Right lung (tissue), 5 donors: Measurements from ENCODE around the gene SYTL1. TPM values are rescaled to one million over a fixed set of nuclear protein-coding genes. Genes with fewer than 3 reads are reported as not detected.

Experiments
- DNase-seq, 2 donors: peaks; one replicate each; pipeline ENCODE4 v3.0.0-alpha.2; 2013
- polyA plus RNA-seq, 5 donors: library from polyadenylated mRNA; unstranded; fragments of 120-200 nt; gene quantifications; one replicate each; pipeline versions ENCODE4 v1.2.1 to v1.2.3, GENCODE V29; 2013; ENCODE audit warnings: inconsistent platforms in 1 of 5, low replicate concordance in 1 of 5; ENCODE audit not compliant: insufficient read length in 5 of 5, insufficient read depth in 1 of 5

The SYTL1 gene
- polyA plus RNA-seq, 5 donors: 5.4 to 11.4 (median 9.5) TPM

GRCh38 chr1:27318136-27318535 is 23.7 kb upstream of the SYTL1 start:
- no peak for DNase-seq

GRCh38 chr1:27318596-27318995 is 23.2 kb upstream of the SYTL1 start:
- DNase-seq: no peak

DNA sequence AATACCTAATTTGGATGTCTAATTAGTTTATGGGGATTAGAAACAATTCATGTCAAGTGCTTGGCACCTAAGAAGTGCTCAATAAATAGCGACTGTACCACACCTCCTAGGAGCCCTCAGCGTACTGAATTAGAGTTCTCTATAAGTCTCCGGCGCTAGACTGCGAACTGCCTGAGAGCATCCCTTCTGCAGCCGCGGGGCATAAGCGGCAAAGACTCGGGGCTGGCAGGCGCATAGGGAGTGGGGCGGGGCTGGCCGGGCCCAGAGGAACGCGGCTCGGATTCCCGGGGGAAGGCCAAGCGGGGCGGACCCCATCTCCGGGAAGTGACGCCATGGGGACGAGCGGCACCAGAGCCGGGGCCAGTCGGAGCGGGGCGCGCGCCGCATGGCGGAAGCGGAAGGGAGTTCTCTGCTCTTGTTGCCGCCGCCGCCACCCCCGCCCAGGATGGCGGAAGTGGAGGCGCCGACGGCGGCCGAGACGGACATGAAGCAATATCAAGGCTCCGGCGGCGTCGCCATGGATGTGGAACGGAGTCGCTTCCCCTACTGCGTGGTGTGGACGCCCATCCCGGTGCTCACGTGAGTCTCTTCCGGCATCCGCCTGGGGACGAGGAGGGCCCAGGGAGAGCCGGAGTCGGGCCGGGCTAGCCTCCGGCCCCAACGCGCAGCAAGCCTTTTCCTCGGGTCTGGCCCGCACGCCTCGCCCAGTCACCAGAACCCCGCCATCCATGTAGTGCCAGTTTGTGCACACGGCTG is 19.8 kb upstream of the SYTL1 start, which contains the start of gene TMEM222:
Gene TMEM222, plus strand, starts transcription at position 351 of the 756 bp plus-strand sequence. Its CDS starts 35 bp downstream, at position 386.
- peak; percentile 95 for DNase-seq

DNA sequence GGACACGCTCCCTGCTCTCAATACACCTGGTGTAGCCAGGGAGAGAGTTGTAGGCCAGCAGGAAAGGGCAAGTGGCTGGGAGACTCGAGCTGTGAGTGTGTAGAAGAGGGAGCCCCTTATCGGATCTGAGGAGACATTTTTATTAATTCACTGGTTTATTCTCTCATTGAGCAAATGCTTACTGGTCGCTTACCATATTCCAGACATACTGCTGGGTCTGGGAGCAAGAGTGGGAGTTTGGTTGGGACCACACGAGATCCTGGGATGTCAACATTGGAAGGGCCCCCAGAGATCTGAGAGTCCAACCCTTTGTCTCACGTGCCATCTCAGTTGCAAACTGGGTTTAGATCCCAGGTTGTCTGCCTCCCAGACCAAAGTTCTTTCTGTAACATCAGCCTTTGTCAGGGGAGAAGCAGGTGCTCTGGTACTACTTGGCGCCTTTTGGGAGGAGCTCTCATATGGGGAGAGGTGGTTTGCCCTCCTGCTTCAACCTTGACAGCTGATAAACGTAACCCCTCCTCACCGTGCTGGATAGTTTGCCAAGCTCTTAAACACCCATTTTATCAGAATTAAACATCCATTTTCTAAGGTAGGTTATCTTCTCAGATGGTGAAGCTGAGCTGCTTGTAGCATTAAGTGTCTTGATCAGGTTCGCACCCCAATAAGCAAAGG is 19.1 kb upstream of the SYTL1 start:
- DNase-seq: no peak

DNA sequence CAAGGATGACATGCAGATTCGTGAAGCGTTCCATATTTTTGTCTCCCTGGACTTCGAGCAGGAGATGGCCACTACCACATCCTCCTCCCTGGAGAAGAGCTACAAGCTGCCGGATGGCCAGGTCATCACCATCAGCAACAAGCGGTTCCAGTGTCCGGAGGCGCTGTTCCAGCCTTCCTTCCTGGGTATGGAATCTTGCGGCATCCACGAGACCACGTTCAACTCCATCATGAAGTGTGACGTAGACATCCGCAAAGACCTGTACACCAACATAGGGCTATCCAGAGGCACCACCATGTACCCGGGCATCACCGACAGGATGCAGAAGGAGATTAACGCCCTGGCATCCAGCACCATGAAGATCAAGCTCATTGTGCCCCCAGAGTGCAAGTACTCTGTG is 16.5 kb upstream of the SYTL1 start:
- no peak for DNase-seq

DNA sequence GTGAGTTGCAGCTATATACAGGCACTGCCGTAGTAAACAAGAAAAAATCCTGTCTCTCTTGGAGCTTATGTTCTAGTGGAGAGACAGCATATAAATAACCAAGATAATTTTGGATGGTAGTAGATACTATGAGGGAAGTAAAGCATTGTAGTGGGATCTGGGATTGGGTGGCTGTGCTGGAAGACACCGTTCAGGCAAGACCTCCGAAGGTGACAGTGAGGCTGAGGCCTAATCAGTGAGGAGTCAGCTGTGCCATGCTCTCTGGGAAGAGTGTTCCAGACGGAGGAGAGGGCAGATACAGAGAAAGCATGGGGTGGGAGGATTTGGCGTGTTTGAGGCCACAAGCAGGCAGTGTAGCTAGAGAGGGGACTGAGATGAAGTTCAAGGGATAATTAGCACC is 13.9 kb upstream of the SYTL1 start:
- DNase-seq: no peak

GRCh38 chr1:27330786-27331185 is 11.0 kb upstream of the SYTL1 start:
- DNase-seq: no peak

DNA sequence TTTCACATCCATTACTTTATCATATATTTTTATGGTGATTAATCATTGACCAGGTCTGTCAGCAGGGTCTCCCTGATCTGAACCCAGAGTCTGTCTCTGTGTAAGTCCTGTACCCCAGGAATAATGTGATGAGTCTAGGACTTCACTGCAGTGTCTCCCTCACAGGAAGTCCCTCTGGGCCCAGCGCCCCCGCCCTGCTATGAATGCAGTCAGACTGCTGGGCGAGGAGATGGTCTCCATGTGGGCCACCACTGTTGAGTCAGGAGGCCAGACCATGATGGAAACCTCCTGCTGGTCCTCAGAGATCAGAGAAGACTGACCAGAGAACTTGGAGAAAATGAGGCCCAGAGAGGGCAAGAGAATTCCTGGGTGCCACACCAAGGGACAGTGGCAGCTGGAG is 10.4 kb upstream of the SYTL1 start:
- DNase-seq: no peak

DNA sequence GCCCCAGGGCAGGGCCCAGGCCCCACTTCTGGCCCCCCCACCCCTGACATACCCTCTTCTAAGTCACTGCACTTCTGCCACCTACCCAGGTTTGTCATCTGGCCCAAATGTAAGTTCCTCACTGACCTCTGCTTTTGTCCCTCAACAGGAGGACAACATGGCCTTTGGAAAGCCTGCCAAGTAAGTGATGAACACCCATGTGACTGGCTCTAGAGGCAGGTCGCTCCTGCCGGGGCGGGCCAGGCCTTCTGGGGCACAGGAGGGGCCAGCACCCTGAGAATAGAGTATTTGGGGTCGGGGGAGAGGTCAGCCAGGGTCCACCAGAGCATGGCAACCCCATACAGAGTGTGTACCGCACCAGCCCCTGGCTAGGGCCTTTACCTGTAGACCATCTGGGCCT is 9.9 kb upstream of the SYTL1 start:
- no peak for DNase-seq

DNA sequence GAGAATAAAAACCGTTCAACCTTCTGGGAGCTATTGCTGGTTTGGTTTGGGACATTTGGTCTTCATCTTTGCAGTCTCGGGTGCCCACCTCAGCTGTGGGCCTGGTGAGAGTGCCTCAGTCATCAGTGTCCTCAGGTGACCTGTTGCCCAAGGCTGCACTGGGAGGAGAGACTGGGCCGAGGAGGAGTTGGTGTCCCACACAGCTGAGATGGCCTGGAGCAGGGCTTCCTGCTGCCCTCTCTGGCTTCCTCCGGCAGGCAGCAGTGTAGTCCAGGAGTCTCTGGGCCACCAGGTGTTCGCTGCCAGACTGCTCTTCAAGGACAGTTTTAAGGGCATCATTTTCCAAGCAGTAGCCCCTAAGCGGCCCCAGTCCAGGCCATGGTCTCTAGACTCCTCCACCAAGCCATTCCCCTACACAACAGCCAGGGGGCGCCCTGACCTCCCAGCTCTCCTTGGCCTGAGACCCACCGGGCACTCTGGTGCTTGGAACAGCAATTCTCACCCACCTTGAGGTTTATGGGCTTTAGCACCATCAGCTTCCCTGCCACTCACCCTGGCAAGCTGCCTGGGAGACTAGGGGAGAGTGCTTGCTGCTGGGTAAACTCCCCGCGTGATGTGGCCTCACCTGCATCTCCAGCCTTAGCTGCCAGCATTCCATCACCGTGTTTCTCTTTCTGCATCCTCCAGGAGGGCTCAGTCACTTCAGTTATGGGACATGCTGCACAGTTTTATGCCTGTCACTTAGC is 9.1 kb upstream of the SYTL1 start:
- no peak for DNase-seq

DNA sequence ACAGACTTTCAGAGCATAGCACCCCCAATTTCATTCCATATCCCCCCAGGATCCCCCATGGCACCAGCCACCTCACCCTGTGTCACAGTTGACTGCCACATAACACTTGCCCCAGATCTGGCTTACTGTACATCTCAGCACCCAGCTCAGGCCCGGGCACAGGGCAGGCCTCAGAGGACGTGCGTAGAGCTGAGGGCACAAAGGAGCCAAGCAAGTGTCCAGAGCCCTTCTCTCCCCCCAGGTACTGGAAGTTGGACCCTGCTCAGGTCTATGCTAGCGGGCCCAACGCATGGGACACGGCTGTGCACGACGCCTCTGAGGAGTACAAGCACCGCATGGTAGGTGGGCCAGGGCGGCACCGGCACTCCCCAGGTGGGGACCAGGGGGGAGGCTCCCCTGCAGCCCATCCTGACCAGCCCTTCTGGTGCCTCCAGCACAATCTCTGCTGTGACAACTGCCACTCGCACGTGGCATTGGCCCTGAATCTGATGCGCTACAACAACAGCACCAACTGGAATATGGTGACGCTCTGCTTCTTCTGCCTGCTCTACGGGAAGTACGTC is 8.0 kb upstream of the SYTL1 start:
- DNase-seq: no peak

DNA sequence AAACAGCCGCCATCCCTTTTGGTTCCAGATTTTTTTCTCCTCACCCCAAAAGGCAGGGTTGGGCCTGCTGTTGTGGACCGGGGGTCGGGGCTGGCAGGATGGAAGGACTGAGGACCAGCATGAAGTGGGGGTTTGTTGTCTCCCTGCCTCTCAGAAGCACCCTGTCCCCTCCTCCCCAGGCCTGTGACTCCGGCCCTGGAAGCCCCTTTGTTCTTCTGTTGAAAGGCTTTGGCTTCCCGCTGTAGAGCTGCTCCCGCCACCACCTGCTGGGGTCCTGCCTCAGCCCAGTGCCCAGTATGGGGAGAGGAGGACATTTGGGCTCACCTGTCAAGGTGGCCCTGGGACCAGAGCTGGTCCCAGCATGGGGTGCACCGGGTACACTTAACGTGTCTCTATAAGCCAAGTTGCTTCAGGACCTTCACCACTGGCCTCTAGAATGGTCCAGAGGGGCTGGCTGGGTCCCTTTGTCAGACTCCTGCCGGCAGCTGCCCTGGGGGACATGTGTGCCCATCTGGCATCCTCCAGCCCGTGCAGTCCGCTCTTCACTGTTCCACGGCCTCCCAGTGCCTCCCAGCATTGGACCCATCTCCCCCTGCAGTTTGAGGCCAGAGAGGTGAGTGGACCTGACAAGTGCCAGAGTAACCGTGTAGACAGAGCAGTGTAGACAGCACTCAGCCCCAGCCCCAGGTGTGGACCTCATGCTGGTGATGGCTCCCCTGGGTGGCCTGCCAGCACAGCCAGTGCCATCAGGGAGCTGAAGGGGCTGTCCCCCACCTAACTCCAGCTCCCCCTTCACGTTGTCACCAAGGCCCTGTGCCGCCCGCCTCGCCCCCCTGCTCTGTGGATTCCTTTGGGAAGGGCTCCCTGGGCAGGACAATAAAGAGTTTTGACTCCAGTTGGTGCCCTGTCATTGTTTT is 6.1 kb upstream of the SYTL1 start:
- DNase-seq: no peak

DNA sequence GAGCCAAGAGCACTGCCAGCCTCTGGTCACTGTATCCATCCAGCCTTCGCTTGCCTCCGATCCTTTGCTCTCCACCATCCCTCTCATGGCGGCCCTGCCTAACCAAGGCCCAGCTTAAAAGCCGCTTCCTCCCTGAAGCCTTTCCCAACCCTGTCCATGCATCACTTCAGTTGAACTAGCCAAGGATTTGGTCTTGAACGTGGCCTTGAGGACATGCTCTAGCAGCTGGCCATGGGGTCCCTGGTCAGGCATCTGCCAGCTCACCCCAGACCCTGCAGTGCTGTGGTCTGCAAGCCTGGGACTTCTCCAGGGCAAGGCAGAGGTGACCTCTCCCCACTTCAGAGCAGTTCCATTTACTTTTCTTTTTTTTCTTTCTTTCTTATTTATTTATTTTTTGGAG is 5.1 kb upstream of the SYTL1 start:
- no peak for DNase-seq

GRCh38 chr1:27338751-27339150 is 3.1 kb upstream of the SYTL1 start:
- DNase-seq: no peak

GRCh38 chr1:27339213-27339612 is 2.6 kb upstream of the SYTL1 start:
- DNase-seq: no peak

DNA sequence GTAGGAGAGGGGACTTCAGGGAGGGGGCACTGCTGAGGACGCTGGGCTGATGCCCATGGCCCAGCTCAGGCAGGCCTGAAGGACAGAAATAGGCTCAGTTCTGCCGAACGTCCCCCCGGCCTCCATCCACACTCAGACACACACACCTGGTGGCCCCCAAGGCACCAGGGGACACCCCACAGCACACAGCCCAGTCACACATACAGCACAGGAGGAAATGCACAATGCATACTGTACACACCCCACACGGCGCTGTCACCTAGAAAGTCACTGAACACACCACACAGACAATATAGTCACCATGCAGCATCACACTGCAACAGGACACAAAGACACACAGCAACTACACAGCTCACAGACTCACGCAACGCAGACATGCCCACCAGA is 562 bp downstream of the SYTL1 start:
- DNase-seq: no peak

- no peak for DNase-seq
Measured at GRCh38 chr1:27342778-27343638, 1.2 kb downstream of the SYTL1 start.

- no peak for DNase-seq
Measured at GRCh38 chr1:27343639-27344025, 1.8 kb downstream of the SYTL1 start.

- no peak for DNase-seq
Measured at GRCh38 chr1:27345272-27345671, 3.5 kb downstream of the SYTL1 start.

DNA sequence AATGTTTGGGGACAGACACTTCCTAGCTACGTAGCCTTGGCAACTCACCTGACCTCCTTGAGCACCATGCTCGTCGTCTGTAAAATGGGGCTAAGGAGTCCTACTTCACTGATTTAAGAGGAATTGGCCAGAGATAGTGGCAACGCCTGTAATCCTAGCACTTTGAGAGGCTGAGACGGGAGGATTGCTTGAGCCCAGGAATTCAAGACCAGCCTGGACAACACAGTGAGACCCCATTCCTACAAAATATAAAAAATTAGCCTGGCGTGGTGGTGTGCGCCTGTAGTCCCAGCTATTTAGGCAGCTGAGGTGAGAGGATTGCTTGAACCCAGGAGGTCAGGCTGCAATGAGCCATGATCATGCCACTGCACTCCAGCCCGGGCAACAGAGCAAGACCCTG is 4.5 kb downstream of the SYTL1 start:
- DNase-seq: no peak
